ENCODE measurements around the gene TVP23B.

The TVP23B gene

GRCh38 chr17:18855831-18856569 is 75.0 kb downstream of the TVP23B start (continued):
- no peak for TF ChIP-seq ZNF785 (tag by site-specific recombination; IDR thresholded peaks at IDR 0.05)
- peak; percentile 53; the same call in 1 of the 2 replicates for TF ChIP-seq HIC1 (tag by site-specific recombination; IDR thresholded peaks at IDR 0.05)
- TF ChIP-seq ZNF214 (tag by site-specific recombination; IDR thresholded peaks at IDR 0.05; ENCODE audit: borderline replicate concordance) = no peak
- TF ChIP-seq ZNF660 (tag by site-specific recombination; IDR thresholded peaks at IDR 0.05) = peak; percentile 51
- TF ChIP-seq CTCF (tag by site-specific recombination; IDR thresholded peaks at IDR 0.05) = no peak
- no peak for TF ChIP-seq BCL11A (tag by site-specific recombination; IDR thresholded peaks at IDR 0.05; ENCODE audit: low read depth)
- no peak for TF ChIP-seq ZNF513 (tag by site-specific recombination; IDR thresholded peaks at IDR 0.05)
- no peak for TF ChIP-seq MZF1 (tag by site-specific recombination; IDR thresholded peaks at IDR 0.05; ENCODE audit: borderline replicate concordance)
- TF ChIP-seq PATZ1 (tag by site-specific recombination; IDR thresholded peaks at IDR 0.05) = peak; percentile 46
- no peak for TF ChIP-seq ZNF350 (tag by site-specific recombination; IDR thresholded peaks at IDR 0.05)
- no peak for TF ChIP-seq KLF1 (tag by site-specific recombination; IDR thresholded peaks at IDR 0.05)
- TF ChIP-seq ZBTB48 (tag by site-specific recombination; IDR thresholded peaks at IDR 0.05) = peak; percentile 59; the same call in 1 of the 2 replicates
- no peak for TF ChIP-seq PRDM4 (tag by site-specific recombination; IDR thresholded peaks at IDR 0.05)
- peak; percentile 34; the same call in 1 of the 2 replicates for TF ChIP-seq KLF8 (tag by site-specific recombination; IDR thresholded peaks at IDR 0.05)
- TF ChIP-seq ZBTB17 (tag by site-specific recombination; IDR thresholded peaks at IDR 0.05) = peak; percentile 84
- TF ChIP-seq ZNF112 (tag by site-specific recombination; IDR thresholded peaks at IDR 0.05) = no peak
- no peak for TF ChIP-seq ZNF416 (tag by site-specific recombination; IDR thresholded peaks at IDR 0.05)
- TF ChIP-seq ZNF514 (tag by site-specific recombination; IDR thresholded peaks at IDR 0.05) = no peak
- peak; percentile 70; the same call in 1 of the 2 replicates for TF ChIP-seq ZNF391 (tag by site-specific recombination; IDR thresholded peaks at IDR 0.05; ENCODE audit: borderline replicate concordance, low read depth)
- peak; percentile 100 for TF ChIP-seq ZNF664 (tag by site-specific recombination; IDR thresholded peaks at IDR 0.05)
- TF ChIP-seq KLF7 (tag by site-specific recombination; IDR thresholded peaks at IDR 0.05; ENCODE audit: borderline replicate concordance) = no peak
- no peak for TF ChIP-seq ZNF521 (tag by site-specific recombination; IDR thresholded peaks at IDR 0.05)
- TF ChIP-seq ZNF639 (tag by site-specific recombination; IDR thresholded peaks at IDR 0.05) = 0 out of 2 replicates have a peak, but pooled peaks have one; percentile 45
- TF ChIP-seq ZNF280D (tag by site-specific recombination; IDR thresholded peaks at IDR 0.05) = no peak
